HG02588 (cell line): ENCODE results near the gene GLIPR1L1.

Source experiments
- ATAC-seq: cut with Tn5 transposase; IDR thresholded peaks from one replicate; pipeline ENCODE4 v1.9.1; 2021; ENCODE audit warnings: mild to moderate bottlenecking, moderate library complexity; ENCODE audit not compliant: unreplicated experiment

GLIPR1L1 gene

GRCh38 chr12:75349946-75350345, 15.5 kb downstream of the GLIPR1L1 start:
- no peak for ATAC-seq

- no peak for ATAC-seq
These were observed 15.9 kb downstream of the GLIPR1L1 start for GRCh38 chr12:75350413-75350812.

GRCh38 chr12:75354011-75354410, 19.5 kb downstream of the GLIPR1L1 start:
- no peak for ATAC-seq

- ATAC-seq: no peak
These were observed 26.4 kb downstream of the GLIPR1L1 start for GRCh38 chr12:75360920-75361319.

GRCh38 chr12:75361408-75361807, 26.9 kb downstream of the GLIPR1L1 start:
- ATAC-seq: no peak

- ATAC-seq: no peak
These were observed 30.4 kb downstream of the GLIPR1L1 start for GRCh38 chr12:75364919-75365318.

GRCh38 chr12:75366629-75367028, 32.2 kb downstream of the GLIPR1L1 start:
- ATAC-seq: peak; percentile 92

GRCh38 chr12:75374971-75375370, 40.5 kb downstream of the GLIPR1L1 start:
- ATAC-seq: no peak

GRCh38 chr12:75378354-75378753, 43.9 kb downstream of the GLIPR1L1 start:
- no peak for ATAC-seq

- ATAC-seq: no peak
These were observed 54.6 kb downstream of the GLIPR1L1 start for GRCh38 chr12:75389061-75389460.

- no peak for ATAC-seq
These were observed 55.2 kb downstream of the GLIPR1L1 start for GRCh38 chr12:75389706-75390105.

- ATAC-seq: no peak
These were observed 55.9 kb downstream of the GLIPR1L1 start for GRCh38 chr12:75390156-75390898.

GRCh38 chr12:75390899-75391538, 56.5 kb downstream of the GLIPR1L1 start, which contains the start of gene GLIPR1L2:
Gene GLIPR1L2 (plus strand): TSS chr12:75391089. CDS start chr12:75391117, 28 bp downstream.
- ATAC-seq: peak; percentile 96

- ATAC-seq: no peak
These were observed 69.8 kb downstream of the GLIPR1L1 start for GRCh38 chr12:75404231-75404630.

- ATAC-seq: no peak
These were observed 73.2 kb downstream of the GLIPR1L1 start for GRCh38 chr12:75407683-75408082.

GRCh38 chr12:75409830-75410229, 75.4 kb downstream of the GLIPR1L1 start:
- no peak for ATAC-seq

- ATAC-seq: no peak
These were observed 80.2 kb downstream of the GLIPR1L1 start for GRCh38 chr12:75414671-75415070.

GRCh38 chr12:75419841-75420240, 85.4 kb downstream of the GLIPR1L1 start:
- ATAC-seq: no peak
